DMS79 treated with DMSO at 0.1 percent for 48 hours (cell line): ENCODE measurements around the gene SDK1.

Experiments
- DNase-seq: peaks from one replicate; lab custom pipeline; 2025; lab: John Stamatoyannopoulos, UW

The SDK1 gene

DNA sequence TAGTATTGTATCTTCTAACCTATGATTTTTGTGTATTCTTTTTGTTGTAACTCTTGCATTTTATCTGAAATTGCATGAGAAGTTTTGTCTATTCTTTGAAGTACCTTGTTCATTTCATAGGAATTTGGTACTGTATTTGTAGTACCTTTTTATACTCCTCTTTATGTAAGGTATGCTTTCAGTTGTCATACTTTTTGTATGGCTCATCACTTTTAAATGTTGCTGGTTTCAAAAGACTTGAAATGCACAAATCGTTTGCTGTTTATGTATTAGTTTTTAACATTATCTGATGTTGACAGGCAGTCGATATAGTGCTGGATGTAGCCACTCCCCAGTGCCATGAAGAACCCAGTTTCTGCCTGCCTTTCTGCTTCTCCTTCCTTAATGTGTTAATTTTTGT is 158.1 kb downstream of the SDK1 start:
- DNase-seq: no peak

DNA sequence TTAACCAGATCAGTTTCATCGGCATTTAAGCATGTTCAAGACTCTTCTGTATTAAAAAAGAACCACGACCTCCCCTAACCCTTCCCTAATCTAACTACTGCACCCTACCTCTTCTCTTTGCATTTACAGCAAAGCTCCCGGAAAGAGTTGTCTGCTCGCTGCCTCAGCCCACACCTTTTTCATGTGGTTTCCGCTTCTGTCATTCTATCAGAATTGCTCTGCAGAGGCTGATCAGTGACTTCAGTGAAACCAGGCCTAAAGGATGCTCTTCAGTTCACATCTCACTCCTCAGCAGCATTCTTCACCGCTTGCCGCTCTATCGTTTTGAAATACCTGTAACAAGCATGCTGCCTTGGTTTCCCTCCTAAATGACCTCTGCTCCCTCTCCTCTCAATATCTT is 160.9 kb downstream of the SDK1 start:
- no peak for DNase-seq

DNA sequence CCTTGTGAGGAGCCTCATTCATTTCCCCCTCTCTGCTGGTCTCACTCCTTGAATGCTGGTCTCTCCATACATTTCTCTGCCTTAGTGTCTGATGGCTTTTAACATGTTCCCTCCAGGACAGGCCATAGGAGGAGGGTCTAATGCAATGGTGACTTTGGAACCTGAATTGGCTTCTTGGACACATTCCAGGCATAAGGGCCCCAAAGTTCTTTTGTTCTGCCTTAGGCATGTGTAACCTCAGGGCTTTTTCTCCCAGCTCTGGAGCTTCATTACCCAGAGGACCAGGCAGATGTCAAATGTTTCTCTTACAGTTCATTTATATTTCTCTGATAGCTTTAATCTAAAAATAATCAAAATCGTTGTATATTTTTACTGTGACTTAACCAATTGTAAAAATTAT is 162.6 kb downstream of the SDK1 start:
- DNase-seq: peak; percentile 25

DNA sequence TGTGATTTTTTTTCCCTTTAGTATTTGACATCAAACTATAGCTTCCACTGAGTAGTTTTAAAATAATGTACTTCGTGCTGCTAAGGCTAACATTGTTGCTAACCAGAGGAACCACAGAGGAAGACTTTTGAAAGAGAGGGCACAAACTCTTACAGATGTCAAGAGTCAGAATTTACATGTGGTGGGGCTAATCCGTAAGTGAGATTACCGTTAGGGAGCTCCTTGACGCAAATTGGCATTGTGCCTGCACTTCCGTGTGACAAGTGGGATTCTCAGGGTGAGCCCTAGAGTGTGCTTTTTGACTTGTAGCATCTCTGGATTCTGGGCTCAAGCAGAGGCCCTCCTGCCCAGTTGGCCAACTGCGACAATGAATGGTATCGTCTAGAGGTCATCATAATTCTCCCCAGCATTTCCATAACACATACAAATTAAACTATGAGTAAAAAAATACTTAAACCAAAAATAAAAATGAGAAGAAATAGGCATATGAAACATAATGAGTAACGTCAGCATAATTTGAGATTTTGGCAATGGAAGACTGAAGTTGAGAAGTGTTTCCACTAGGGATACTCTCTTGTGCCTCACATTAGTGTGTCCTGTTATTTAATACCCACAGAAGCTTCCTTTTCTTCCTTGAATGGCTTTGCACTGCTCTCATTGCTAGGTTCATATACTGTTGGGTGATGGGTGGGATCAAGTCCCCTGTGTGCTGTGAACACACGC is 164.0 kb downstream of the SDK1 start:
- peak; percentile 35 for DNase-seq

DNA sequence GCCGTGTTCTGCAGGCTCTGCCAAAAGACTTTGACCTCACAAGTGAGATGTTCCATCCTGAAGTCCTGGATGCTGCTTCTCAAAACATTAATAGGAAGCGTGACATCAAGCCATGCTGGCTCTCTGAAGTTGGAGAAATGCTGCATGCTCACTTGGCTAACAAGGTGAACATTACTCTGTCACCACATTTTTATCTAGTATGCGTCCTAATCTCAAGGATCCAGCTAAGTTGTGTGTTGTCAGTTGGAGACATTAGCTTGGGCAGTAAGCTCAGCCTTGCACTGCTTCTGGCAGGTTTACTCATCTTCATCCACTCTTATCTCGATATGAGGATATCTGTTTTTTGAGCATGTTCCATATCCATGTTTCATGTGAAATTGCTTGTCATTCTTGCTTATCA is 165.2 kb downstream of the SDK1 start:
- DNase-seq: no peak

DNA sequence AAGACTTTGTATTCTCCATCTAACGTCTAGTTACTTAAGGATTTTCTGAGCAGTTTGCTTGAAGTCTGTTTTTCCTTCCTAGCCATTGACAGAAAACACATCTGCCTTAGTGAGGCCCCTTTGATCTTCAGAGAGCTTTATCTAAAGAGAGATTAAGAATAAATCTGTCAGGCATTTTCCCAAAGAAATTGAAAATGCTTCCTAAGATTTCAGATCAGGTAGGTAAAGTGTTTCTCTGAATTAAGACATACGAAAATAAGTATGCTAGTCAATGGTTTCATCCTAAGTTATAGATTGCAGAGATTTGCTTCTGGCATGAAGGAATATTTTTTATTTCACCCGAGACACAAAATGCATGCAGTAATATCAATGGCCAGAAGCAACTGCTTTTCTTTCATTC is 168.6 kb downstream of the SDK1 start:
- no peak for DNase-seq

DNA sequence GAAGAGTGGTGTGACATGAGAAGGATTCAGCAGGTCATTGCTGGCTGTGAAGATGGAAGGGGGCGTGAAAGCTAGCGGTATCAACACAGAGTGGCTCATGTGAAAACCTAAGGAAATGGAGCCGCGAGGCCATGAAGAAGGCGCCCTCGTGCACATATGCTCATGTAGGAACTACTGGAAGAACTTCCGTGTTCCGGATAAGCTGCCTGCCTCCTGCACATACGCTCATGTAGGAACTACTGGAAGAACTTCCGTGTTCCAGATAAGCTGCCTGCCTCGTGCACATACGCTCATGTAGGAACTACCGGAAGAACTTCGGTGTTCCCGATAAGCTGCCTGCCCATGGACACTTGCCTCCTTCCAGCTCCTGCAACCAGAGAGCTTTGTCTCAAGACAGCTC is 179.1 kb downstream of the SDK1 start:
- DNase-seq: no peak

DNA sequence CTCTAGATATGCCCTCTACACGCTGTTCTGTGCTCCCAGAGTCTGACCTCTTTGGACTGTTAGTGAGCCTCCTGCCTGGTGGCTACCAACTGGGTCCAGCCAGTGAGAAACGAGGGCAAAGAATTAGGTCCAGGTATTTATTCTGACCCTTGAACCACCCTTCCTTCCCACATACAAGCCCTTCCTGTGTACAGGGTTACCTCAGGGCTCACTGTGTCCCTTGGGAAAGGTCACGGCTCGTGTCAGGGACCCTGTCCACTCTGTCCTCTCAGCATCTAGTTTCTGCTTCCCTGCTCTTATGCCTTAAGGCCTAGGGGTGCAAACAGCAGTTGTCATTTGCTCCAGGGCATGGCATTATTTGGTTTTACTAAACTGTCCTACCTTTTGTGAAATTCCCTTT is 180.4 kb downstream of the SDK1 start:
- no peak for DNase-seq

DNA sequence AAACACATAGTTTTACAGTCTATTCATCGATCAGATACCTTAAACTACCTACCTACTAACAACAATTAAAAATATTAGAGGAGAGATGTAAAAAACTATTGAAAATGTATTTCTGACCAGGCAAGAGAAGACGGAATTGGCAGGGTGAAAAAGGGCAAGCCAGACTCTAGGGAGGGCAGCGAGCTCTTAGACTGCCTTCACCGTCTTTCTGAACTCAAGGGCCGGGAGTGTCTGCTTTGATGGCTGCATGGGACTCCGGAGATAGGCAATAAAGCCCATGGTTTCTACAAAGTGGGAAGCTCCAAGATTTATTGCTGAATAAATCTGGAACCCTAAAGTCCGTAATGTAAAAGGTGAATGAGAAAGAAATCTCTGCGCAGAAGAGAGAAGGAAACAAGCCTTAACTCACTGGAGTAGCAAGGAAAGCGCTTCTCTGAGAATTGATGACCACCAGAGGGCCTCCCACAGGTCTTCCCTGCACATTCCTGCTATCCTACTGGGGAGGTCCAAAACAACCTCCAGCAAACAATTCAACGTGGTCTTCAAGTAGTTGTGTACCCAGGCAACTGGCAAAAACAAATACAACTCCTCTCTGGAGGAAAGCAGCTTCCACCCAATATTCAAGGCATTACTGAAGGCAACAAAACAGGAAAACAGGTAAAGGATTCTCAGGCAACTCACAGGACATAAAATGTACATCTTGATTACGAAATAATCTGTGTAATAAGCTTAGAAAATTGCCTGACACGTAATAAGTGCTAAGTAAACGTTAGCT is 181.3 kb downstream of the SDK1 start:
- no peak for DNase-seq

DNA sequence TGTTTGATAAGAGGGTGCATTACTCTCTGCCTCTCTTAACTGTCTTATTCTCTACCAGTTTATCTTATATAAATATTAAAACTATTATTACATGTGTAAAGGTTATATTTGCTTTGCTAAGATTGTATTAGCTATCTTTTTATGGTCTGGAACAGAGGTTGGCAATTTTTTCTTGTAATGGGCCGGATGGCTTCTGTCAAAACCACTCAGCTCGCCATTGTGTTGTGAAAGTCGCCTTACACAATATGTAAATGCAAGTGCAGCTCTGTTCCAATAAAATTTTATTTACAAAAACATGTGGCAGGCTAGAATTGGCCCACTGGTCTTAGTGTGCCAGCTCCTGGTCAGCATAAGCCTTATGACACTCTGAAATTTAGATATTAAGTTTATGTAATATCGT is 185.8 kb downstream of the SDK1 start:
- DNase-seq: no peak

DNA sequence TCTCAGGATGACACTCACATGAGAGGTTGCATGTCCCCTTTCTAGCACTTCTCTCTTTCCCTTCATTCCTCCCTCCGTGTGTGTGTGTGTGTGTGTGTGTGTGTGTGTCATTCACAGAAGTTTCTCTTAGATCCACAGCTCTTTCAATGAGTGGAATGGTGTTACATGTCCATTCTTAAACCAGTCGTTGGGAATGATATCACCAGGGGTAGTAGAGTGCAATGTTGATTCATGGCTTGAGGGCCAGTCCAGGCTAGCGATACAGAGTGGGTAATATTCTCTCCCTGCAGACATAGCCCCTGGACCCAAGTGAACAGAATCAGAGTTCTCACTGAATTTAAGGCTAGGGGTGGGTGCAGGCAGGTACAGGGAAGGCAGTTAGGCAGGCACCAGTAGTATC is 187.8 kb downstream of the SDK1 start:
- no peak for DNase-seq

DNA sequence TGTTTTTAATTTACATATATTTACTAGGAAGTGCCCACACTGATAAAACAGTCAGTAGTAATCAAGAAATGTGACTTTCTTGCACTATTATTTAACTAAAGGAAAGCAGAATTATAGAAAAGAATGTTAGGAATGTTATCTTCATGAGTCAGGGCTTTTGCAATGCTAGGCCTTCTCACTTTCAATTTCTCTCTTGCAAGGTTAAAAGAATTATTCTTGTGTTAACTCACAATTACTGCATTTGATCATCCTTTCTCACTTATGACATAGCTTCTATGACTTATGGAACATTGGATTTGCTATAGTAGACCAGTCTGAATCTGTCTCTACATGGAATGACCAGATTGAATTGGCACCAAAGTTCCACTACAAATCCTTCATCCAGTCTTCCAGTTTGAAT is 192.4 kb downstream of the SDK1 start:
- DNase-seq: no peak

DNA sequence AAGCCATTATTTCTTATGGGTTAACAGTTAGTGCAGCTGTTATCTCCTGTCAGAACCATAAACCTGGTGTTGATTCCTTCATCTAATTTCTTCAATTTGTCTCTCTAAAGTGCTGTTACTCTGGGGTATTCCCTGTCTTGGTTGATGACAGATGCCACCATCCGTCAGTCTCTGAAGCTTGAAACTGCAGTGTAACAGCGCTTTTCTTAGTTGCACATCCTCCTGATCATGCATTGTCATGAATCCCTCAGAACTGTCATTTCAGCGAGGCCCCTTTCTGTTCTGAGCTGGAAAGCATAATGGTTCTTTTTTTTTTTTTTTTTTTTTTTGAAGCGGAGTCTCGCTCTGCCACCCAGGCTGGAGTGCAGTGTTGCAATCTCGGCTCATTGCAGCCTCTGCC is 193.9 kb downstream of the SDK1 start:
- no peak for DNase-seq

DNA sequence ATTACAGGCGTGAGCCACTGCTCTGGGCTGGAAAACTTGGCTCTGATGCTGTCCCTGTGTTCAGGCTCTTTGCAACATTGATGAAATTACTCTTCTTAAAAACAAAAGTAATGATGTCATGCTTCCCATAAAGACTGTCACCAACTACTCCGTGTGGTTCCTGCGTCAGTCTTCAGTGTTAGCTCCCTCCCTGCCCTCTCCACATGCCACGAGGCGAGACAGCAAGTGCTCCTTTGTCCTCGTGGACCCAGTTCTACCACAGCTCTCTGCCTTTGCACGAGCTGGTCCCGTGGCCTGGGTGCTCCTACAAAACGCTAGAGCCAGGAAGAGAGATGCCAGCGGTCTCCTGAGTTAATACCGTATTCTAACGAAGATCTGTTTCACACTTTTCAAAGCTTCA is 194.5 kb downstream of the SDK1 start:
- no peak for DNase-seq

DNA sequence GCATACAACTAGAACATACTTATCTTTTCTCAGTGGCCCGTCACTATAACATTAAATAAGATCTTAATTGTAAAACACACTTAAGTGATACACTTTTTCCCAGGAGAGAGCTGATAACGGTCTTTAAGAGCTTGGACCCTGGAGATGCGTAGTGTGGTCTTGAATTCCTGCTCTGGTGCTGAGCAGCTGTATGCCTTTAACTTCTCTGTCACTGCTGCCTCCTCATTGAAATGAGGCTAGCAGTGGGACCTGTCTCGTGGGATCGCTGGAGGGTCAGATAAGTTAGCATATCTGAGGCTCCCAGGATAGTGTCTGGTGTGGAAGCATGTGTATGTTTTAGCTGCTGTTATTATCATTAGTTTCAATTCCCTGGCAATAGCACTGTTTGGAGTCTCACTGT is 194.9 kb downstream of the SDK1 start:
- DNase-seq: no peak

DNA sequence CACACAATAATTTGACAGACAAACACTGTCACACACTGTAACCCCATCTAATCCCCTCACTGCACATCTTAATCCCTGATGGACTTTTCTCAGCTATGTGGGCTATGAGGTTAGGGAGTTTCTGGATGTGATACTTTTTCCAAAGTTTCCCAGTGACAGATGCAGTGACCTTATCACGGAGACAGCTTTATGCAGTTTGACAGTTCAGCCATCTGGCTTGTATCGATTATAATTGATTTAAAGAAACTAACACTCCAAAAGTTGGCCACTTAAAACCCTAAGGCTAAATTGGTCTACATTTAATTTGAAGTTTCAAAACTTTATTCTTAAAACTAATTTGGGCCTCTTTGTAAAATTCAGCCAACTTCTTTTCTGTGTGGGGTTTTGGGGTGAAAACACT is 196.7 kb downstream of the SDK1 start:
- no peak for DNase-seq

DNA sequence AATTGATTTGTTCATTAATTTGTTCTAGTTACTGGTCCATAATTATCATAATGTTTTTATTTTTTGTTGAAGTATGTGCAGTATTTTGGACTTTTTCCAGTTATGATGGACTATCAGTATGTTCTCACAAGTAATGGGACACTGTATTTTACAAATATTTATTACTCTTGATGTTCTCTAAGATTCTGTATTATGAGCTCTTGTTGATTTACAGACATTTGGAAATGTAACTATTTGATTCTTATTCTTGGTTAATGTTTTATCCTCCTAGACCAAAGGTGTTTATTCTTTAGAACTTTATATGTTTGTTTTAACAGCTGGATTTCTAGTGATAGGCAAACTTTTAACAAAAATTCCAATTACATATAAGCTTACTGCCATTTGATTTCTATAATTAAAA is 200.6 kb downstream of the SDK1 start:
- no peak for DNase-seq

DNA sequence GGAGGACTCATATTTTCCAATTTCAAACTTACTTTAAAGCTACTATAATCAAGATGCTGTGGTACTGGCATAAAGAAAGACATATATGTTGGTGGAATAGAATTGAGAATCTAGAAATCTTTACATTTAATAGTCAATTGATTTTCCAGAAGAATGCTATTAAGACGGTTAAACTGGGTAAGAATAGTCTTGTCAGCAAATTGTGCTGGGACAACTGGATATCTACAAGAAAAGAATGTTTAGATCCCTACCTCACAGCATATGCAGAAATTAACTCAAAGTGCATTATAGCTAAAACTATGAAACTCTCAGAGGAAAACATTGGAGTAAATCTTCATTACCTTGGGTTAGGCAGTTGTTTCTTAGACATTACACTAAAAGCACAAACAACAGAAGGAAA is 203.3 kb downstream of the SDK1 start:
- no peak for DNase-seq

DNA sequence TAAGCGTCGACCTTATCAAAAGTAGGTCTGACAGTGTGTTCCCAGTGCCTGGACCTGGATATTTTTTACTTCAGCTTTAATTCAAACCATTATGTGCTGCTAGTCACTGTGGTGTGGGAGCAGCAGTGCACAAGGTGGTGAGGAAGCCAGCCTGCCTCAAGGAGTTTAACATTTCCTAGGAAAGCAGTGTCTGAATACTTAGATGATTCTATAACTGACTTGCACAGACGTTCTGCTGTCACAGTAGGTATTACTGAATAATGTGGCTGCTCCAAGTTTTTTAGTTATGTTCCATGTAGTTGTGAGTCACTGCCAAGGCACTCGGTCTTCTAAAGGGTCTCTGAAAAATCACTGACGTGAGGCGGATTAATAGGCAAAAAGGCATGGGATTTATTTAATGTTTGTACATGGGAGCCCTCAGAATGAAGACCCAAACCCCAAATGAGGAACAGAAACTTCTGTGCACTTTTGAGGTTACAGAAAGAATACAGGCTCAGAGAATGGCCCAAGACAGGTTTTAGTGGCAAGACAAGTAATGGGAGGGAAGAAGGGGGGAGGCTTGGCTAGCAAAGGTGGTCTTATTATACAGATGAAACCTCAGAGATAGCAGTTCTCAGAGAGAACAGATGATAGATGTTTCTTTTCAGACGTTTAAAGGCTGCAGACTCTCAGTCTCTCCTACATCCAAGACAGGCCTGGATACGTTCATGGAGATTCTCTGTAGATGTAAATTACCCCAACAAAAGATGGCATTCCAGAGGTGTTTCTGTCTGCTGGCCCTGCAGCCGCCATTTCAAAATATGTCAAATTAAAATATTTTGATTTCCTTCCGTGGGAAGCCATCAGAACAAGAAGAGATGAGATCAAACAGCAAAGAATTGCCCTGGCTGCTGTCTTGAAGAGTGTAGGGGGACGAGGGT is 209.3 kb downstream of the SDK1 start:
- no peak for DNase-seq

DNA sequence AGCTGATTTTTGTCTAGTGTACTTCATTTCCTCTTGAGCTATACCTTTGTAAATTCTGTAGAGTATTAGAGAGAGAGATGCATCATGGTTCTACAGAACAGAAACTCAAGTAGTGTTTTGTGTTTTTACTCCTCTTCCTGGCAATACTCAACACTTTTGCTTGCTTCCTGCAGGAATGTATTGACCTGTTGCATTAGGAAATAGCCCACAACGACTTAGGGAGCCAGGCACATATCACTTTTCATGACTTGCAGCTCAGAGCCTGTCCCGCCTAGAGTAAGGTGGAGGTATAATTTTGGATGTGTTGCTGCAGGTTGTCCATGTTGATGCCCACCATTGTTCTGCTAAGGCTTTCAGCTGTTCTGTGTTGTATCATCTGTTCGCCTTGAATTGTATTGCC is 216.3 kb downstream of the SDK1 start:
- DNase-seq: no peak

DNA sequence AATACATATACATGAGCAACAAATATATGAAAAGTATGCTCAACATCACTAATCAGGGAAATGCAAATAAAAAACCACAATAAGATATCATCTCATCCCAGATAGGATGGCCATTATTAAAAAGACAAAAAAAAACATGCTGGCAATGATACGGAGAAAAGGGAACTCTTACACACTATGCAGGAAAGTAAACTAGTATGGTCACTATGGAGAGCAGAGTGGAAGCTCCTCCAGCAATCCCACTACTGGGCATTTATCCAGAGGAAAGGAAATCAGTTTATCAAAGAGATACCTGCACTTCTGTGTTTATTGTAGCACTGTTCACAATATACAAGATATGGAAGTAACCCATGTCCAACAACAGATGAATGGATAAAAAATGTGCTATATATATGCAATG is 217.5 kb downstream of the SDK1 start:
- DNase-seq: no peak

DNA sequence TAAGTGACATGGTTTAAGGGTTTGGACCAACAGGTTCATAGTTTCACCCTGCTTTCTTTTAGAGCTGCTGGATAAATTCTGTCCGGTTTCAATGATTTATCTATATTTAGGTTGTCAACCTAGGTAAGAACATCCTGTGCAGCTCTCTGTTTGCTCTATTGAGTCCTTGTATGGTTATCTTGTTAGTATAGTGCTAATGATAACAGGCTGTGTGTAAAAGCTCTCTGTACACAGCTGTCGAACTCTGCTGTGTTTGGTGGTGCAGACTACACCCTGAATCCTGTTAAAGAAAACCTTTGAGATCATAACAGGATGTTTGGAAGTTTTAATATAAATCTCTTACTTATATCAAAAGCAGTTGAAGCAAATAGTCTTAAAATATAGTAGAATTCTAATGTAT is 219.2 kb downstream of the SDK1 start:
- no peak for DNase-seq
